ENCODE data around the gene MARK3.
A peak's percentile ranks its signal among the peaks of the same experiment; 100 is the strongest.

The MARK3 gene

DNA sequence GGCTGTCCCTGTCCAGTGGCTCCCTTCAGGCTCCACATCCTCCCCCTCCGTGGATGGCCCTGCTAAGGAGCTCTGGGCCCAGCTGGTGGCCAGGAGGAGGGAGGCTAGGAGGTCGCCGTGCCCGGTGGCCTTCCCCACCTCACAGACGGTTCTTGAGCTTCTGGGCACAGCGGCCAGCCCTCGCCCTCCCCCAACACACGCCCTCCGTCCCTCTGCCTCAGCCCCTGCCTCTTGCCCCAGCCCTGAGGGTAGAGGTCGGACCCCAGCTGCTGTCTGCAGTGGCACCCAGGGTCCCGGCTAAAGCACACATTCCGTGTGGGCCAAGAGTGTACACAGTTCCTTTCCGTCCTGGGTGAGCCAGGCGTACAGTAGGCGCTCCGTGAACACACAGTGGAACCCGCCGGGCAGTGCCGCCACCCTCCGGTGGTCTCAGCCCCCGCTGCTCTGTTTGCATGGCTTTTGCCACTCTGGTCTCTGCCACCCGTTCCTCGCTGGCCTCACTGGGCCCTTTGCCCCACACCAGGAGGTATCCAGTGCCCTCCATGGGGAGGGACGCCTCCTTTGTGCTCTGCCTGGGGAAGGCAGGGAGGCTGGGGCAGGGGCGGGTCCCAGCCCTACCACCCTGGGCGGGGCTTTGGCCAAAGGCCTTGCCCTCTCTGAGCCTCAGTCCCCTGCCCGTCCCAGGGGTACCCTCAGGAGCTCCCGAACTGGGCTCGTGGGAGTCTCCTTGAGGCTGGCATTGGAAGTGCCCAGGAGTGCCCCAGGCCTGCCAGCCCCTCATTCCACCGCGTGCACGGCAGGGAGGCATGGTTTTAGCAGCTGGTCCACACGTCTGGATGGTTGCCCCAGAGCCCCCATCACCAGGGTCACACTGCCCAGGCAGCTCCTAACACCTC lies 156.7 kb downstream of the MARK3 start:
- Histone ChIP-seq H2AFZ (ENCODE audit: low read length, unreplicated experiment) (no peak overlapping the region), H3K36me3 (ENCODE audit: insufficient read depth, low read length) (no peaks in the 10 kb centered on the region), H3K4me3 (ENCODE audit: low read depth, low read length) (no peak overlapping the region), H3K27me3 (ENCODE audit: insufficient read depth, low read length) (no peaks in the 10 kb centered on the region), H3K4me1 (ENCODE audit: control insufficient read depth, insufficient read depth, low read length, unreplicated experiment) (peaks cover 39% of the 10 kb centered on the region), H3K79me2 (ENCODE audit: control insufficient read depth, insufficient read depth, low read length, unreplicated experiment) (no peaks in the 10 kb centered on the region), H3K27ac (ENCODE audit: low read depth, low read length) (peak overlapping the region; percentile 65; the same call in 1 of the 2 replicates)

DNA sequence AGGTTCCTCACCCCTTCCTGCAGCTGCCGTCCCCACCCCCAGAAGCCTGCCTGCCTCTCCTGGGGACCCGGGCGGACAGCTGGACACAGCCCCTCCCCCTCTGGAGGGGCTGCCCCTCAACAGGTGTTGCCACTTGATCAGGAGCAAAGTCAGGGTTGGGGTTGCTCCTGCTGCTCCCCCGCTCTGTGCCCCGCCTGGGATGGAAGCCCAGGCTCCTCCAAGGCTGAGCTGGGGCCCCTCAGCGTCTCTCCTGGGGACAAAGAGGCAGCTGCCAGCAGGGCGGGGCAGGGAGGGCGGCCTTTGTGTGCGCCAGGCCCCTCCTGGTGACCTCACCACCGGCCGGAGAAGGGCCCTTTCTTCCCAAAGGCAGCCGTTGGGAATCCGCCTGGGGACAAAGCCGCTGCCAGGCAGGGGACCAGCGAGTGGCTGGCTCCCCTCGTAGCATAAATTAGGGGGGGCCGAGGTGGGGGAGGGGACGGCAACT lies 157.4 kb downstream of the MARK3 start:
- H3K27me3 ChIP-seq (ENCODE audit: insufficient read depth, low read length) = no peaks in the 10 kb centered on the region
- H3K79me2 ChIP-seq (ENCODE audit: control insufficient read depth, insufficient read depth, low read length, unreplicated experiment) = no peaks in the 10 kb centered on the region
- no peak overlapping the region for H2AFZ ChIP-seq (ENCODE audit: low read length, unreplicated experiment)
- H3K4me1 ChIP-seq (ENCODE audit: control insufficient read depth, insufficient read depth, low read length, unreplicated experiment) = peaks cover 34% of the 10 kb centered on the region
- no peak overlapping the region for H3K27ac ChIP-seq (ENCODE audit: low read depth, low read length)
- H3K36me3 ChIP-seq (ENCODE audit: insufficient read depth, low read length) = no peaks in the 10 kb centered on the region
- no peak overlapping the region for H3K4me3 ChIP-seq (ENCODE audit: low read depth, low read length)

DNA sequence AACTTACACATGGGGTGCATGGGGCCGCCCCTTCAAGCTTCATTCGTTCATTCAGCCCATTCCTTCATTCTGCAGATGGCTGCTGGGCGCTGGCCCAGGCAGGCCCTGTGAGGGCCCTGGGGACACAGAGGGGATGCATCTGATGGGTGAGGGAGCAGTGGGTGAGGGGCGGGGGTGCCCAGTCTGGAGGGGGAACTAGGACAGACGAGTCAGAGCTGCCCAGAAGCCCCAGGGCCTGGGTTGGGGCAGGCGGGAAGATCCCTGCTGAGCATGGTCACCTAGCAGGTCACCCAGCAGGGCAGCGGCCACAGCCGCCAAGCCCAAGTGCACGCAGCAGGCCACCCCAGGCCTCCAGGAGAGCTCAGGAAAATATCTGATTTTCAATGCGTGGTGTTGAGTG lies 157.9 kb downstream of the MARK3 start:
- Histone ChIP-seq H3K27ac (ENCODE audit: low read depth, low read length) (no peak overlapping the region), H3K79me2 (ENCODE audit: control insufficient read depth, insufficient read depth, low read length, unreplicated experiment) (no peaks in the 10 kb centered on the region), H2AFZ (ENCODE audit: low read length, unreplicated experiment) (no peak overlapping the region), H3K4me1 (ENCODE audit: control insufficient read depth, insufficient read depth, low read length, unreplicated experiment) (peaks cover 33% of the 10 kb centered on the region), H3K27me3 (ENCODE audit: insufficient read depth, low read length) (no peaks in the 10 kb centered on the region), H3K36me3 (ENCODE audit: insufficient read depth, low read length) (no peaks in the 10 kb centered on the region), H3K4me3 (ENCODE audit: low read depth, low read length) (no peak overlapping the region)

DNA sequence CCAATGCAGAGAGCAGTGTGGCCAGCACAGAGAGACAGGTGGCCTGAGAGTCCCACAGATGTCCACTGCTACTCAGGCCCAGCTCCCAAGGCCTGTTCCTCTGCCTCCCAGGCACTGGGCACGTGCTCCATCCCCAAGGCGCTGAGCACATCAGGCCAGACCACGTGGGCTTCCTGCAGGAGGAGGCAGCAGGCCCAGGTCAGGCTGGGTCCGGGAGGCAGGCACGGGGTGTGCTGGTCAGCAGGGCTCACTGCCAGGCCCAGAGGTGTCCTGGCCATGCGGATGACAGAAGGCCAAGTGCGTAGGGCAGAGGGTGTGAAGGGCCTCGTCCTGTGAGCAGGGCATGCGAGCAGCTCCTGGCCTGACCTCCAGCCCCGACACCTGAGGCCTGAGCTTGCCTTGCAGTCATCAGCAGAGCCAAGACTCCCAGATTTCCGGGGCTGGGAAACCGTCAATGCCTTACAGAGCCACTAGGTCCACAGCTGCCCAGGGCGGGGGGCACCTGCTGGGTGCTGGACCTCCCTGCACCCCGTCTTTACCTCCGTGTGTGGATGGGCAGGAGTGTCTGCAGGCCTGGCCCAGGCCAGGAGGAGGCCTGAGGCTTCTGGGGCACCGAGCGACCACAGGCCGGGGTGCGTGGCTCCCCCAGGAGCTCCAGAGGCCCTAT lies 158.6 kb downstream of the MARK3 start:
- H3K27ac ChIP-seq (ENCODE audit: low read depth, low read length) = no peak overlapping the region
- H3K27me3 ChIP-seq (ENCODE audit: insufficient read depth, low read length) = no peaks in the 10 kb centered on the region
- no peak overlapping the region for H3K4me3 ChIP-seq (ENCODE audit: low read depth, low read length)
- H3K36me3 ChIP-seq (ENCODE audit: insufficient read depth, low read length) = no peaks in the 10 kb centered on the region
- peaks cover 33% of the 10 kb centered on the region for H3K4me1 ChIP-seq (ENCODE audit: control insufficient read depth, insufficient read depth, low read length, unreplicated experiment)
- H2AFZ ChIP-seq (ENCODE audit: low read length, unreplicated experiment) = no peak overlapping the region
- no peaks in the 10 kb centered on the region for H3K79me2 ChIP-seq (ENCODE audit: control insufficient read depth, insufficient read depth, low read length, unreplicated experiment)

DNA sequence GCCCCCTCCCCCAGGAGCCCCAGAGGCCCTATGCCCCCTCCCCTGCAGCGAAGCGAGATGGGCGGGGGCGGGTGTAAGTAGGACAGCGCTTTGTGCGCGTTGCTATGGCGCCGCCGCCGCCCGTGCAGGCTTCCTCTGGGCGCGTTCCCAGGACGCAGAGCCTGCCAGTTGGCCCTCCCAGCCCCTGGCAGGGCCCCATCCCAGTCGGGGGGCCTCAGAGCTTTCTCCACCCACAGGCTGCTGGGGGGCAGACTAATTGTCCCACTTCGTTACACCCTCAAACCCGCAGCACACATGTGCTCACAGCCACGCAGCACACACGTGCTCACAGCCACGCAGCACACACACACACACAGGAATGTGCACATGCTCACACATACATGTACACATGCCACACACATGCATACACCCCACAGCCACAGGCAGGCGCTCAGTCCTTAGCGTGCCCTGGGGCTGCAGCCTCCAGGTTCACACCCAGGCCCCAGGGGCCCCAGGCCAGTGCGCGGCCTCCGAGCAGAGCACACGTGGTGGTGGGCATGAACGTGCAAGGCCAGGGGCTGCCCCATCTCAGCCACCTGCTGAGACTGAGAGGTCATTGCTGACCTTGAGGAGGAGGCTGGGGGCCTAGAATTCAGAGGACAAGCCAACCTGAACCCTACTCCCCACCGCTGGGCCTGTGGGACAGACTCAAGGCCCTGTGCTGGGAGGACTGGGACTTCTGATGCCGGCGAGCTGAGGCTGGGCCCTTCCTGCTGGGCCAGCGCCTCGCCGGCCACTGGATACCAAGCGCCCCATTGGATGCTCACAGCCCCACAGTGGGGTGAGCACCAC lies 159.4 kb downstream of the MARK3 start:
- Histone ChIP-seq H3K27me3 (ENCODE audit: insufficient read depth, low read length) (no peaks in the 10 kb centered on the region), H3K79me2 (ENCODE audit: control insufficient read depth, insufficient read depth, low read length, unreplicated experiment) (no peaks in the 10 kb centered on the region), H2AFZ (ENCODE audit: low read length, unreplicated experiment) (no peak overlapping the region), H3K4me3 (ENCODE audit: low read depth, low read length) (no peak overlapping the region), H3K27ac (ENCODE audit: low read depth, low read length) (no peak overlapping the region), H3K36me3 (ENCODE audit: insufficient read depth, low read length) (no peaks in the 10 kb centered on the region), H3K4me1 (ENCODE audit: control insufficient read depth, insufficient read depth, low read length, unreplicated experiment) (peaks cover 33% of the 10 kb centered on the region)

DNA sequence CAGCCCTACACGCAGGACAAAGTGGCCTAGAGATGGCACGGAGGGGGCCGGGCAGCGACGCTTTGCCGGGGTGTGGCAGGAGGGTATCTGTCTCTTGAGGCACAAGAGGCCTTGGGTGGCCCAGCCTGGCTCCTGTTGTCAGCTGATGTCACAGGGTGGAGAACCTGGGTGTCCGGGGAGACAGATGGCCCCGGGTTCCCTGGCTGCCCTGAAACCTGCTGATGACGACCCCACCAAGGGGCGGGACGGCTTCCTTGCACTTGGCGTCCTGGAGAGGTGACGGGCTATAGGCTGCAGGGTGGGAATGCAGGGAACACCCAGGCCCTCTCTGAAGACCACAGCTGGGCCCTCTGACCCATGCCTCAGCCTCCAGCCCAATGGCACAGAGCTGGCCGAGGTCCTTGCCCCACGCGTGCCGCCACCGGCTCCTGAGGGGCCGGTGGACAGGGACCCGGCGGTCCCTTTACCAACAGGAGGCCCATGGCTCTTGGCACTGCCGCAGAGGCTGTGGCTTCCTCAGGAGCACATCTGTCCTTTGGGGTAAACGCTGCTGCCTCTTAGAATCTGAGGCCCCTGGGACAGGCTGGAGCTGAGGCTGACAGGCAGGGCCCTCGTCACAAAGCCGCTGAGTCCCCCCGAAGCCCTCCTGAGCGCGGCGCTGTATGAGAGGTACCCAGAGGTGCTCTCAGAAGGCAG lies 160.2 kb downstream of the MARK3 start:
- Histone ChIP-seq H3K79me2 (ENCODE audit: control insufficient read depth, insufficient read depth, low read length, unreplicated experiment) (peaks cover 4% of the 10 kb centered on the region), H3K36me3 (ENCODE audit: insufficient read depth, low read length) (no peaks in the 10 kb centered on the region), H3K4me3 (ENCODE audit: low read depth, low read length) (no peak overlapping the region), H3K4me1 (ENCODE audit: control insufficient read depth, insufficient read depth, low read length, unreplicated experiment) (peaks cover 29% of the 10 kb centered on the region), H3K27ac (ENCODE audit: low read depth, low read length) (no peak overlapping the region), H3K27me3 (ENCODE audit: insufficient read depth, low read length) (no peaks in the 10 kb centered on the region), H2AFZ (ENCODE audit: low read length, unreplicated experiment) (no peak overlapping the region)

DNA sequence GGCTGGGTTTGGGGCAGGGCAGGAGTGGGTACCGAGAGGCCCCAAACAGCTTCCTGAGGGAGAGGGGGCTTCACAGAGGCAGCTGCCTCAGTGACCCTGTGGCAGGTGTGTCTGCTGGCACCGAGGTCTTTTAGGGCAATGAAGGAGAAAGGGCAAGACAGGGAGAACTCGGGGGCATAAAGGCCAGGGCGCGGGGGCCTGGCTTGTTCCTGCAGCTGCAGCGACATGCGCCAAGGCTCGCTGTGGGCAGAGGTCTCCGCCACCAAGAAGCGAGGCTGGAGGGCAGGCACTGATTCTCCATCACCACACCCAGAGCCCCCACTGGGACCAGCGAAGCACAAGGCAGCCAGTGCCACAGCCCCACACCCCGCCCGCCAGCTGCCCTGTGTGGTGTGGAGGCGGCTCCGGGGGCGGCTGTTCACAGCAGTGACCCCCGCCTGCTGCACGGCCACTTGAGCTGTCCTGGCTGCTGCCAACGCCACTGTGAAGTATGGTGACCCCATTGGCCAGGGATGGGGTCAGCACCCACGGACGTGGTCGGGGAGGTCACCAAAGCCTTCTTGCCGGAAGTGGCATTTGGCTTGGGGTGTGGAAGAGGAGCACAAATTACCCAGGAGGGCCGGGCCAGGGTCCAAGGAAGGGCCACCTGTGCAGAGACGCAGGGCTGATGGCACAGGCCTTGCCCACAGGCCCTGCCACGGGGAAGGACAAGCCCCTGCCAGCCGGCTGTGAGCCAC lies 160.9 kb downstream of the MARK3 start:
- Histone ChIP-seq H3K36me3 (ENCODE audit: insufficient read depth, low read length) (no peaks in the 10 kb centered on the region), H3K4me3 (ENCODE audit: low read depth, low read length) (no peak overlapping the region), H2AFZ (ENCODE audit: low read length, unreplicated experiment) (no peak overlapping the region), H3K4me1 (ENCODE audit: control insufficient read depth, insufficient read depth, low read length, unreplicated experiment) (peaks cover 29% of the 10 kb centered on the region), H3K27ac (ENCODE audit: low read depth, low read length) (no peak overlapping the region), H3K27me3 (ENCODE audit: insufficient read depth, low read length) (no peaks in the 10 kb centered on the region), H3K79me2 (ENCODE audit: control insufficient read depth, insufficient read depth, low read length, unreplicated experiment) (peaks cover 4% of the 10 kb centered on the region)

DNA sequence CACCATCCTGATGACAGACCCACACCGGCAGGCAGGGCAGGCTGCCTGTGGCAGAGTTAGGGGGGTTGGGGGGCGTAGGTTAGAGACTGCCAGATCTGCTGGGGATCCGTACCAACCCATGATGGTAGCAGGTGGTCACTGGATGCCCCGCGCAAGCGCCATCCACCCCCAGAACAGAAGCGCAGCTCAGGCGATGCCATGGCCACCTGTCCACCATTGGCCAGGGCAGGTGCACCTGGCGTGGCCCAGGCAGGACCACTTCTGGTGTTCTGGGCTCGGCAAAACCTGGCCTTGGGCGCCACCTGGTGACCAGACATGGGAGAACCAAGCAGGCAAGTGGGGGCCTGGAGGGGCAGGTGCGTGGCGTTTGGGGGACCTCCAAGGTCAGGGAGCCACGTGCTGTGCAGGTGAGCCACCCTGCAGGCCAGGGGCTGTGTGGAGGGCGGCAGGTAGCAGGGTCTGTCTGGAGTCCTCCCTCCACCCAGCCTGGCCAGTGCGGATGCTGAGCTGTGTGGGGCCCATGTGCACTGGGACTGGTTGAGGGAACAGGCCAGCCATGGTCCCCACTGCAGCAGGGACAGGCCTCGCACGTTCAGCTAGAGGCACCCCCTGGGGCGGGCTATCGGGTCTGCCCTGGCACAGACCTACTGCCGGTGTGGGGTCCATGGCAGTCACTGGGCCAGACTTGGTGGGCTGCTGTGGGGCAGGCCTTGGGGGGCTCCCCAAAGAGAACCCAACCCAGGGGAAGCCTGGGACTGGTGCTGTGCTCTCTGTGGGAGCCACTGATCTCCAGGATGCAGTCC lies 161.6 kb downstream of the MARK3 start:
- Histone ChIP-seq H3K36me3 (ENCODE audit: insufficient read depth, low read length) (no peaks in the 10 kb centered on the region), H3K27me3 (ENCODE audit: insufficient read depth, low read length) (no peaks in the 10 kb centered on the region), H3K4me1 (ENCODE audit: control insufficient read depth, insufficient read depth, low read length, unreplicated experiment) (peaks cover 29% of the 10 kb centered on the region), H3K27ac (ENCODE audit: low read depth, low read length) (no peak overlapping the region), H2AFZ (ENCODE audit: low read length, unreplicated experiment) (no peak overlapping the region), H3K79me2 (ENCODE audit: control insufficient read depth, insufficient read depth, low read length, unreplicated experiment) (peaks cover 4% of the 10 kb centered on the region), H3K4me3 (ENCODE audit: low read depth, low read length) (no peak overlapping the region)

DNA sequence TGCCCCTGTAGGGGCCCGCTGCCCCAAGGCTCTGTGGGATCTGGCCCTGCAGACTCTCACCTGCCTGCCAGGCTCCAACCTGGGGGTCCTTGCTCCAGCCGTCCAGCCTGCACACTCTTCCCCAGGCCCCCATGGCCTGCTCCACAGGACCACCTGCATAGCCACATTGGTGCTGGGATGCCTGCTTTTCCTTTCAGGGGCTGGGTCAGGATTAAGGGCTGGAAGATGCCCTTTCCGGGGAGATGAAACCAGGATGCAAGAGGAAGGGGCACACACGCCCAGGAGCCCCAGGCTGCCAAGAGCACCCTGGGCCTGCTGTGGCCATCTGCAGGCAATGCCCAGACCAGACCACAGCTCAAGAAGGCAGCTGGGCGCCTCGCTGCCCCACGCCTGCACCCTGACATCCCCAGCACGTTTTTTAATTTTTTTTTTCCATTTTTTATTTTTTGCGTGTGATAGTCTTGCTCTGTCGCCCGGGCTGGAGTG lies 162.3 kb downstream of the MARK3 start:
- H3K27me3 ChIP-seq (ENCODE audit: insufficient read depth, low read length) = no peaks in the 10 kb centered on the region
- H3K27ac ChIP-seq (ENCODE audit: low read depth, low read length) = no peak overlapping the region
- peaks cover 29% of the 10 kb centered on the region for H3K4me1 ChIP-seq (ENCODE audit: control insufficient read depth, insufficient read depth, low read length, unreplicated experiment)
- peaks cover 4% of the 10 kb centered on the region for H3K79me2 ChIP-seq (ENCODE audit: control insufficient read depth, insufficient read depth, low read length, unreplicated experiment)
- no peaks in the 10 kb centered on the region for H3K36me3 ChIP-seq (ENCODE audit: insufficient read depth, low read length)
- no peak overlapping the region for H3K4me3 ChIP-seq (ENCODE audit: low read depth, low read length)
- no peak overlapping the region for H2AFZ ChIP-seq (ENCODE audit: low read length, unreplicated experiment)
